Endothelial cell of umbilical vein (primary cell): Measurements from ENCODE around the gene CDC16. TPM values are rescaled to one million over a fixed set of nuclear protein-coding genes. Genes with fewer than 3 reads are reported as not detected.

Source experiments
- BruUV-seq: library from RNA; stranded (reverse); fragments of 400-500 nt; replicated peaks from 2 replicates; lab custom pipeline; 2021; lab: Mats Ljungman, UMichigan
- CTCF ChIA-PET: fragments of 300-600, 350-600 bp; sonication (Branson Sonifier 250); formaldehyde crosslinking; loops from one replicate; lab custom pipeline; 2021; ENCODE audit warnings: antibody characterized with exemption, inconsistent platforms; lab: Charles Lee
- POLR2A ChIA-PET: fragments of 300-600, 350-600 bp; sonication (Branson Sonifier 250); formaldehyde crosslinking; loops from one replicate; lab custom pipeline; 2021; ENCODE audit warnings: antibody characterized with exemption, inconsistent platforms; lab: Charles Lee
- DNase-seq: peaks from one replicate; pipeline ENCODE4 v3.0.0-alpha.2; 2011; ENCODE audit warnings: low read depth, low spot score
- FAIRE-seq: peaks from 2 replicates; lab custom pipeline; 2011; peaks lifted over from hg19 to GRCh38; lab: Jason Lieb, UNC
- H2AFZ ChIP-seq: 2 replicates; pipeline ENCODE4 v1.6.0; 2012; ENCODE audit warnings: low read depth, low read length, control low read depth, inconsistent platforms
- H3K27ac ChIP-seq: 2 replicates; pipeline ENCODE4 v1.5.1; 2011; ENCODE audit warnings: low read depth, mild to moderate bottlenecking, control low read depth, low read length, moderate library complexity; ENCODE audit not compliant: insufficient read depth
- H3K27me3 ChIP-seq, 2 experiments: 2 replicates each; pipeline versions ENCODE4 v1.6.0 to v1.6.1; 2011; ENCODE audit warnings: low read length in 2 of 2, mixed read lengths in 1 of 2; ENCODE audit not compliant: control insufficient read depth in 2 of 2, insufficient read depth in 2 of 2
- H3K36me3 ChIP-seq, 2 experiments: 2 replicates in 1 of 2; 3 replicates in 1 of 2; pipeline ENCODE4 v1.5.1; 2011; ENCODE audit warnings: low read length in 2 of 2, mild to moderate bottlenecking in 1 of 2, moderate library complexity in 1 of 2; ENCODE audit not compliant: control insufficient read depth in 2 of 2, insufficient read depth in 2 of 2; ENCODE audit errors: extremely low read depth in 1 of 2
- H3K4me1 ChIP-seq: 3 replicates; pipeline ENCODE4 v1.5.1; 2011; ENCODE audit warnings: mild to moderate bottlenecking, low read length; ENCODE audit not compliant: control insufficient read depth, insufficient read depth; ENCODE audit errors: extremely low read depth
- H3K4me2 ChIP-seq: 2 replicates; pipeline ENCODE4 v1.6.1; 2011; ENCODE audit warnings: low read length, control low read depth, mixed read lengths; ENCODE audit not compliant: insufficient read depth
- H3K4me3 ChIP-seq, 3 experiments: fragments of 200-600 bp in 1 of 3; sonication (generic), shearing (Covaris generic) in 1 of 3; replicated peaks in 1 of 3; 2 replicates each; pipeline ENCODE4 v1.5.1; 2011 to 2016; ENCODE audit warnings: control low read depth in 3 of 3, low read length in 3 of 3, mild to moderate bottlenecking in 2 of 3, inconsistent platforms in 1 of 3, low read depth in 1 of 3, moderate library complexity in 1 of 3; ENCODE audit not compliant: insufficient read depth in 1 of 3
- H3K79me2 ChIP-seq: 2 replicates; pipeline ENCODE4 v1.6.0; 2012; ENCODE audit warnings: low read length, inconsistent platforms; ENCODE audit not compliant: control insufficient read depth, insufficient read depth
- H3K9ac ChIP-seq: replicated peaks from 2 replicates; pipeline ENCODE3; 2011; ENCODE audit warnings: low read length, control low read depth; ENCODE audit not compliant: insufficient read depth; ENCODE audit errors: extremely low read depth
- H3K9me1 ChIP-seq: replicated peaks from 3 replicates; pipeline ENCODE4 v1.6.0; 2011; ENCODE audit warnings: mild to moderate bottlenecking, low read length; ENCODE audit not compliant: control insufficient read depth, insufficient read depth; ENCODE audit errors: extremely low read depth
- H3K9me3 ChIP-seq: replicated peaks from 2 replicates; pipeline ENCODE4 v1.5.1; 2012; ENCODE audit warnings: low read length, inconsistent platforms; ENCODE audit not compliant: control insufficient read depth, insufficient read depth
- H4K20me1 ChIP-seq: replicated peaks from 2 replicates; pipeline ENCODE3; 2011; ENCODE audit warnings: mild to moderate bottlenecking, low read length; ENCODE audit not compliant: control insufficient read depth, insufficient read depth; ENCODE audit errors: extremely low read depth
- CTCF ChIP-seq, 2 donors: IDR thresholded peaks; 1 replicate in 1 of 2; 2 replicates in 1 of 2; pipeline ENCODE4 v1.5.1; 2011; ENCODE audit warnings: low read length in 2 of 2, mild to moderate bottlenecking in 2 of 2, moderate library complexity in 2 of 2, control low read depth in 1 of 2, inconsistent platforms in 1 of 2, low read depth in 1 of 2; ENCODE audit not compliant: insufficient read depth in 1 of 2; ENCODE audit errors: extremely low read depth in 1 of 2
- EZH2 ChIP-seq: IDR thresholded peaks from 2 replicates; pipeline ENCODE4 v1.6.1; 2012; ENCODE audit warnings: borderline replicate concordance, low read depth, mild to moderate bottlenecking, moderate library complexity, low read length, inconsistent platforms; ENCODE audit not compliant: severe bottlenecking
- FOS ChIP-seq: IDR thresholded peaks from 2 replicates; pipeline ENCODE4 v1.6.1; 2011; ENCODE audit warnings: mild to moderate bottlenecking, low read length, moderate library complexity, borderline replicate concordance; ENCODE audit not compliant: insufficient read depth
- GATA2 ChIP-seq: IDR thresholded peaks from 2 replicates; pipeline ENCODE4 v1.7.0; 2011; ENCODE audit warnings: low read depth, mild to moderate bottlenecking, moderate library complexity, mixed read lengths, low read length; ENCODE audit not compliant: insufficient read length, insufficient read depth
- JUN ChIP-seq: IDR thresholded peaks from 2 replicates; pipeline ENCODE4 v1.6.1; 2011; ENCODE audit warnings: borderline replicate concordance, low read depth; ENCODE audit not compliant: insufficient read length, insufficient read depth
- MAX ChIP-seq: IDR thresholded peaks from 2 replicates; pipeline ENCODE4 v1.6.1; 2011; ENCODE audit not compliant: insufficient read depth, insufficient read length
- MYC ChIP-seq: IDR thresholded peaks from one replicate; pipeline ENCODE4 v1.6.1; 2011; ENCODE audit warnings: mild to moderate bottlenecking, low read depth, low read length
- POLR2A ChIP-seq: IDR thresholded peaks from 2 replicates; pipeline ENCODE4 v1.6.1; 2012; ENCODE audit warnings: low read depth, mild to moderate bottlenecking, control low read depth, low read length
- POLR2AphosphoS5 ChIP-seq: IDR thresholded peaks from 2 replicates; pipeline ENCODE4 v1.6.1; 2012; ENCODE audit warnings: low read depth, mild to moderate bottlenecking, control low read depth, low read length, moderate library complexity; ENCODE audit not compliant: insufficient read depth
- dilution Hi-C: fragments of 300-500 bp; cut with MboI; formaldehyde crosslinking; loops from one replicate; pipeline ENCODE4 v1.15.0; 2019; ENCODE audit warnings: low sequenced_read_pairs; ENCODE audit not compliant: extremely low pct_ligation_motif_present
- intact Hi-C: fragments of 100-400 bp; cut with micrococcal nuclease; formaldehyde crosslinking; loops from one replicate; pipeline ENCODE4 v1.10.0; 2022
- polyA plus RNA-seq, 4 experiments: library from polyadenylated mRNA; depleted of rRNA in 3 of 4; stranded (reverse) in 3 of 4; unstranded in 1 of 4; fragments of >200 nt; gene quantifications; 2 replicates each; pipeline versions ENCODE4 v1.2.1 to v1.2.3, GENCODE V29; 2011 to 2012; ENCODE audit warnings: missing spikeins in 1 of 4
- total RNA-seq: library from RNA; stranded (reverse); gene quantifications from 2 replicates; pipeline ENCODE4 v1.2.3, GENCODE V29; 2021

CDC16 gene
- total and polyA plus RNA-seq, 2 donors (not counting 3 experiments of a cell fraction or from before 2014, with no cell fraction given): 41.6 to 83.3 TPM

- Histone ChIP-seq H2AFZ (no peak overlapping the region), H3K9me3 (no peaks in the 10 kb centered on the region), H3K4me1 (no peaks in the 10 kb centered on the region), H3K9me1 (no peaks in the 10 kb centered on the region), H3K27me3 (no peaks in the 10 kb centered on the region), H3K36me3 (peaks cover 13 to 28% of the 10 kb centered on the region in 2 experiments), H3K79me2 (no peaks in the 10 kb centered on the region), H3K27ac (no peak overlapping the region), H4K20me1 (no peaks in the 10 kb centered on the region), H3K4me2 (no peak overlapping the region), H3K4me3 (no peak overlapping the region), H3K9ac (no peak overlapping the region)
- dilution Hi-C loops (no loop called here), intact Hi-C loops (no loop called here)
- no peak for TF ChIP-seq MYC
- TF ChIP-seq FOS: no peak
- no peak for TF ChIP-seq MAX
- TF ChIP-seq CTCF (IDR thresholded peaks at IDR 0.05; ENCODE audit: extremely low read depth in 1 of 2, insufficient read depth in 1 of 2, low read depth in 1 of 2, low read length in 2 of 2): no peak
- TF ChIP-seq GATA2: no peak
- TF ChIP-seq JUN: no peak
- no peak for TF ChIP-seq EZH2
- no peak for TF ChIP-seq POLR2AphosphoS5
- TF ChIP-seq POLR2A: no peak
- BruUV-seq: no TSS peak
- ChIA-PET CTCF (no interaction called here), POLR2A (no interaction called here)
- no peak for DNase-seq
- FAIRE-seq: no peak
Measured at GRCh38 chr13:114257014-114257413, 22.3 kb downstream of the CDC16 start.
